Islet precursor cell (in vitro differentiated cells): Measurements from ENCODE around the gene PINK1.

Source experiments
- DNase-seq: peaks from one replicate; pipeline ENCODE4 v3.0.0-alpha.2; 2018

PINK1 gene

GRCh38 chr1:20611652-20612051, 21.6 kb upstream of the PINK1 start:
- DNase-seq = no peak

- DNase-seq = peak; percentile 90
Observed at GRCh38 chr1:20612221-20612746, 21.0 kb upstream of the PINK1 start.

- DNase-seq = no peak
Observed at GRCh38 chr1:20614131-20614579, 19.1 kb upstream of the PINK1 start.

GRCh38 chr1:20615946-20616846, 17.1 kb upstream of the PINK1 start:
- DNase-seq = no peak

GRCh38 chr1:20616847-20617487, 16.3 kb upstream of the PINK1 start:
- no peak for DNase-seq

GRCh38 chr1:20618550-20618949, 14.7 kb upstream of the PINK1 start:
- DNase-seq = no peak

- no peak for DNase-seq
Observed at GRCh38 chr1:20619999-20620398, 13.3 kb upstream of the PINK1 start.

- DNase-seq = no peak
Observed at GRCh38 chr1:20621012-20621411, 12.2 kb upstream of the PINK1 start.

- DNase-seq = no peak
Observed at GRCh38 chr1:20624709-20625108, 8.5 kb upstream of the PINK1 start.

- DNase-seq = no peak
Observed at GRCh38 chr1:20625176-20626097, 7.8 kb upstream of the PINK1 start.

GRCh38 chr1:20626098-20626427, 7.2 kb upstream of the PINK1 start:
- DNase-seq = no peak

- DNase-seq = no peak
Observed at GRCh38 chr1:20626524-20626923, 6.7 kb upstream of the PINK1 start.

- no peak for DNase-seq
Observed at GRCh38 chr1:20630729-20631128, 2.5 kb upstream of the PINK1 start.

GRCh38 chr1:20632386-20632785, 872 bp upstream of the PINK1 start:
- DNase-seq = no peak

- no peak for DNase-seq
Observed at GRCh38 chr1:20634065-20634593, 871 bp downstream of the PINK1 start.

GRCh38 chr1:20634594-20635084, 1.4 kb downstream of the PINK1 start:
- peak; percentile 80 for DNase-seq

- DNase-seq = no peak
Observed at GRCh38 chr1:20636785-20637347, 3.6 kb downstream of the PINK1 start.

GRCh38 chr1:20640183-20640597, 6.9 kb downstream of the PINK1 start:
- no peak for DNase-seq

- no peak for DNase-seq
Observed at GRCh38 chr1:20641975-20642374, 8.7 kb downstream of the PINK1 start.

GRCh38 chr1:20643080-20643479, 9.8 kb downstream of the PINK1 start:
- DNase-seq = no peak

- DNase-seq = no peak
Observed at GRCh38 chr1:20644416-20644815, 11.2 kb downstream of the PINK1 start.

GRCh38 chr1:20645414-20645813, 12.2 kb downstream of the PINK1 start:
- no peak for DNase-seq
